Inferior parietal cortex (tissue), 1 donor: ENCODE data around the gene SH3RF3.
A peak's percentile ranks its signal among the peaks of the same experiment; 100 is the strongest.
"Not testable (repeated sequence)": the region's sequence is repeated elsewhere in the genome, so short reads cannot be mapped to it uniquely, and the experiment has no call there.

Experiments
- DNase-seq: peaks from one replicate; pipeline ENCODE4 v3.0.0-alpha.2; 2016; ENCODE audit errors: extremely low spot score

SH3RF3 gene

GRCh38 chr2:109523536-109524361 is 394.7 kb downstream of the SH3RF3 start:
- DNase-seq = no peak

- no peak for DNase-seq
These were observed 396.8 kb downstream of the SH3RF3 start for GRCh38 chr2:109525836-109526235.

- DNase-seq = no peak
These were observed 397.5 kb downstream of the SH3RF3 start for GRCh38 chr2:109526442-109526970.

DNA sequence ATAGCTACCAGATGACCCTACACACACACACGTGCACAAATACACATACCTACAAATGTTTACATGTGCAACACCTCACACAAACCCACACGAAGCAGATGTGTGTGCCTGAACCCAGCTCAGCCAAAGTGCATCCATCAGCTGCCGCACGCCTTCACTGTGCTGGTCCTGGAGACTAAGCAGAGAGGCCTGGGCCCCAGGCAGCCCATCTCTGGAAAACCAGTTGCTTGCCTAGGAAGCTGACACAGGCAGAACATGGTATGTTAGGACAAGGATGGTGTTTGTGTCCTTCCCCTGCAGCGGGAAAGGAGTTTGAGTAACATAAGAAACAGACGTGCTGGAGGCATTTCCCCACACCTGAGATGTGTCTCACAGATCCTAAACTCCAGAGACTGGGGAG is 398.1 kb downstream of the SH3RF3 start:
- DNase-seq = no peak

DNA sequence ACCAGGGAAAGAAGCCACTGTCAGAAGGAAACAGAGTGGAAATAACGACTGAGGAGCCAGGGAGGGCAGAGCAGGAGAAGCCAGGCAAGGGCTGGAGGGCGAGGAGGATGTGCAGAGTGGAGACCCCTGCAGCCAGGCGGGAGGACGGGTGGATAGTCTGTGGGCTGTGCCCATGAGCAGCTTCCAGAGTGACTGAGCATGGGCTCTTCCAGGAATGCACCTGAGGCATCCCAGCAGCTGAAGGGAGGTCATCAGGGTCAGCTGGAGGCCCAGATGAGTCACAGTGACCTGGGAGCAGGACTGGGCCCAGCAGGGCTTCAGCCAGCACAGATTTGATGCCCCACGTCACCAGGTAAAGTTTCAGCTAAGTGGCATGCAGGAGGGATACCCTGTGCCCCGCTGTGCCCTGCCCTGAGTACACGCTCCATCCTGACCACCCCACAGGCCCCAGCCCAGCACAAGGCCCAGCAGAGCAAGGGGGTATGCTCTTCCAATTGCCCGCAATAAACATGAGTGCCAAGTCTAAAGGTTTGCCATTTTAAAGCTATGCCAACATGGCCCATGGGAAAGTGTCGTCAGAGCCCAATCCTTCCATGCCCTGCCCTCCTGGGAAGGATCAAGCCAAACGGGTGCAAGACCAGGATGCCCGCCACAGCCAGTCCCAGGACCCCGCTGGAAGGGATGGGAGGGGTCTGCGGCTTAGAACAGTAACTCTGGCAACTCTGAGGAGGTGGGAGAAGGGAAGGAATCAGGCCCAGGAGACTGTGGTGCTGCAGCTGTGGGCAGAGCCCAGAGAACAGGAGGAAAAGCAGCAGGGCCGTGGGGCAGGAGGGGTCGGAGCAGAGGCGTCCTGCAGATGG is 399.1 kb downstream of the SH3RF3 start:
- DNase-seq = no peak

- no peak for DNase-seq
These were observed 400.0 kb downstream of the SH3RF3 start for GRCh38 chr2:109528811-109529501.

DNA sequence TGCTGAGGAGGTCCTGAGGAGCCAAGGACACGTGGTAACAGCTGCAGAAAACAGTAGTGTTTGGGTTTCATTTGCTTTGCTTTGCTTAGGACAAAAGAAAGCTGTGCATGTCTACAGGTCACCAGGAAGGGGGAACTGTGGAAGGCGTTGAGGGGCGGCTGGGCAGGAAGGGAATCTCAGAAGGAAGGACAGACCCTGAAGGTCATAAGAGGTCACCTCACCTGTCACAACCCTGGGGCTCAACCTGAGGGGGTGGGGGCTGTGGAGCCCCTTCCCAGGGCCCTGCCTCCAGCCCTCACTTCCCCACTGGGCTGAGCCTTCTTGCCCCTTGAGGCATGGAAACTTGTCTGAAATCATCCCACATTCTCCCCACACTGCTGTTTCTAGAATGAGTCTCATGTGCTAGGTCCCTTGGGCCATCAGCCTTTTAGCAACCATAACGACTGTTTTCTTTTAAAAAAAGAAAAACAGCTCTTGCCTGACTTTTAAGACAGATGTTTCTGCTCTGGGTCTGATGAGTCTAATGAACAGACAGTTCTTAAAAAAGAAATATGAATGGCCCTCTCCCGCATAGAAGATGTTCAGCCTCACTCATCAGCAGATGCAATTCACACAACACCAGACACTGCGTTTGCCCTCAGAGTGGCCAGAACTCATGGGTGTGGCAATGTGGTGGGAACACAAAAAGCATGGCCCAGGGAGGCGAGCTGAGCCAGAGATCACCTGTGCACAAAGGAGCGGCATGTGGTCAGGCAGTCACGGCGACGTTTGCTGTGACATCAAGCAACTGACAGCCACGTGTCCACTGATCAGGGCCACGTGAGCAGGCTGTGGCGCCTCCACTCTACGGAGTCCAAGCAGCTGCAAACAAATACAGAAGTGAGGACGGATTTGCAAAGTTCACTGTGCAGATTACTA is 400.8 kb downstream of the SH3RF3 start:
- no peak for DNase-seq

DNA sequence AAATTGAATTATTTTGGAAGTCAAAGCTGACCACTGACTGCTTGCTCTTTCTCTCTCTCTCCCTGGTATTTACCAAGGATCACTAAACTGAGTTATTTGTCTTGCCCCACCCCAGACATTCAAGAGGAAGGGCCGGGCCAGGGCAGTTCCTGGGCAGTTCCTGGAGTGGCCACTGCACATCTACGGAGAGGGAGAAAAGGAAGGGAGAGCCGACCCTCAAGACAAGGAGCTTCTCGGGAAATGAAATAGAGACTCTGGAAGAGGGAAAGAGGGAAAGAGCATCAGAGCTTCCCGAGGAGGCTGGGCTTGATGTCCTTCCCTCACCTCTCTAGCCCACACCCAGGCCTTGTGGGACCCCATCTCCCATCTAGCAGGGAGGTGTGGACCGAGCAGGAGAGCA is 401.7 kb downstream of the SH3RF3 start:
- DNase-seq = no peak

GRCh38 chr2:109531221-109531620 is 402.2 kb downstream of the SH3RF3 start:
- DNase-seq = no peak

DNA sequence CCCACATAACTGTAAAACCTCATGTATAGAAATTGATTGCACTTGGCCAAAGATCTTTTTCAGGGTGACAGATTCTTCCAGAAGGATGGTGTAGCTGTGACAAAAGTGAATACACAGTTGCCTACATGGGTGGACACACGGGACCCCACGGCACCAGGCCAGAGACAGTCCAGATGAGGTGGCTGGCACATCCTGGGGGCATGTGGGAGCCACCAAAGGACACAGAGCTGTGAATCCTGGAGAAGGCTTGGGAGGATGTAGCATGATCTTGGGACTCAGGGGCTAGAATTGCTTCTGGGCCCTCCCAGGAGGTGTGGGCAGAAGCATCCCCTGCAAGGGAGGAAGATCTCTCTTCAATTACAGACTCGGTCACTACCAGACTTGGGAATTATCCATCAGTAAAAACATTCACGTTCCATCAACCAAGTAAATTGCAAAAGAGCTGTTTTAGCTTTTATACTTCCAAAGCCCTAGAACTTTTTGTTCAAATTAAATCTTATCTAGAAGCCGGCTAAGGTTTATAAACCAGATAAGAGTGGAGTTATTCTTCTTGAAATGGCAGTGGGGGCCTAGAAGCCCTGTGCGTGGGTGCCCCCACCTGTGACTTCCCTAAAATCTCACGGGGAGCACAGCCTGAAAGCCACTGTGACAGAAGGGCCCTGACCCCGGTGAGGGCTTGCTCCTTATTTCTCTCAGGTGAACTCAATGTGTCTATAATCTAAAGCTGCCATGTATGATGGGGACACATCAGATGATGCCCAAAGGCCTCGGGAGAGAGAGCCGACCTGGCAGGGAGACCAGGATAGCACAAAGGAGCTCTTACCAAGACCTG is 403.1 kb downstream of the SH3RF3 start:
- DNase-seq = no peak

- DNase-seq = no peak
These were observed 403.7 kb downstream of the SH3RF3 start for GRCh38 chr2:109532728-109533076.

DNA sequence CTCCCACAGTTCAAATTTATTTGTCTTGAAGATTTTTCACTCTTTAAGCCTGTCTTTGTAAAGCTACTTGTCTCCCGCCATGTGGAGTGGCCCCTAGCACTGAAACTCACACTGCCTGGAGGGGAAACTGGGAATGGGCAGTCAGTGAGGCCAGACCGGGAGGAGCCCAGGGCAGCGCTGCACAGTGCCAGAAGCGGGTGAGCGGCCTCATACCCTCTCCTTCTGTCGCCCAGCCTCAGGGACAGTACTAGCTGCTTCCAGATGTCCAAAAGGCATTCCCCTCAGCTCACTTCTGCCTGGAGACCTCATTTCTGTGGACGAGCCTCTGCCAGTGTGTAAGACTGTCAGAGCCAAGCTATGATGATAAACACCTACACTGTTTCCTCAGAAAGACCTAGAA is 404.8 kb downstream of the SH3RF3 start:
- no peak for DNase-seq

GRCh38 chr2:109535217-109535946 is 406.4 kb downstream of the SH3RF3 start:
- DNase-seq = no peak

- DNase-seq = not testable (repeated sequence)
These were observed 407.6 kb downstream of the SH3RF3 start for GRCh38 chr2:109536556-109536955.

DNA sequence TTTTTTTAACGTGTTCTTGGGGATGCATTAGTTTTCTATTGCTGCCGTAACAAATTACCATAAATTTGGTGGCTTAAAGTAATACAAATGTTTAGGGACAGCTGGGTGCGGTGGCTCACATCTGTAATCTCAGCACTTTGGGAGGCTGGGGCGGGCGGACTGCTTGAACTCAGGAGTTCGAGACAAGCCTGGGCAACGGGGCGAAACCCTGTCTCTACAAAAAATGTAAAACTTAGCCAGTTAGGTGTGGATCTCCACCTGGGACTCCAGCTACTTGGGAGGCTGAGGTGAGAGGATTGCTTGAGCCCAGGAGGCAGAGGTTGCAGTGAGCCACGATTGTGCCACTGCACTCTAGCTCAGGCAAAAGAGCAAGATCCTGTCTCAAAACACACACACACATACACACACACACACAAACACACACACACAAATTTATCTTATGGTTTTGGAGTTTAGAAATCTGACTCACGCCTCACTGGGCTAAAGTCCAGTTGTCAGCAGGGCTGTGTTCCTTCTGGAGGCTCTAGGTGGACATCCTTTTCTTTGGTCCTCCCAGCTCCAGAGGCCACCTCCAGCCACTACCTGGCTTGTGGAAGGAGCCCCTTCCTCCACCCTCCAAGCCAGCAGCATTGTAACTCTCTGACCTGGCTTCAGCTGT is 408.7 kb downstream of the SH3RF3 start:
- no peak for DNase-seq

DNA sequence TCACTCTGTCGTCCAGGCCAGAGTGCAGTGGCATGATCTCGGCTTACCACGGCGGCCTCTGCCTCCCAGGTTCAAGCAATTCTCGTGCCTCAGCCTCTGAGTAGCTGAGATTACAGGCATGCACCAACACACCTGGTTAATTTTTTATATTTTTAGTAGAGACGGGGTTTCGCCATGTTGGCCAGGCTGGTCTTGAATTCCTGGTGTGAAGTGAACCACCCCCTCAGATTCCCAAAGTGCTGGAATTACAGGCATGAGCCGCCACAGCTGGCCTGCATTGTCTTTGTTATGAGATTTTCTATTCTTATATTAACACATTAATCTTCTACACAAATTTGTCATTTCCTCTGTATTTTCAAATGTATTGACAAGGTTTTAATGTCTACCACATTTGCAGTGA is 409.5 kb downstream of the SH3RF3 start:
- DNase-seq = no peak

GRCh38 chr2:109542384-109542783 is 413.4 kb downstream of the SH3RF3 start:
- no peak for DNase-seq

DNA sequence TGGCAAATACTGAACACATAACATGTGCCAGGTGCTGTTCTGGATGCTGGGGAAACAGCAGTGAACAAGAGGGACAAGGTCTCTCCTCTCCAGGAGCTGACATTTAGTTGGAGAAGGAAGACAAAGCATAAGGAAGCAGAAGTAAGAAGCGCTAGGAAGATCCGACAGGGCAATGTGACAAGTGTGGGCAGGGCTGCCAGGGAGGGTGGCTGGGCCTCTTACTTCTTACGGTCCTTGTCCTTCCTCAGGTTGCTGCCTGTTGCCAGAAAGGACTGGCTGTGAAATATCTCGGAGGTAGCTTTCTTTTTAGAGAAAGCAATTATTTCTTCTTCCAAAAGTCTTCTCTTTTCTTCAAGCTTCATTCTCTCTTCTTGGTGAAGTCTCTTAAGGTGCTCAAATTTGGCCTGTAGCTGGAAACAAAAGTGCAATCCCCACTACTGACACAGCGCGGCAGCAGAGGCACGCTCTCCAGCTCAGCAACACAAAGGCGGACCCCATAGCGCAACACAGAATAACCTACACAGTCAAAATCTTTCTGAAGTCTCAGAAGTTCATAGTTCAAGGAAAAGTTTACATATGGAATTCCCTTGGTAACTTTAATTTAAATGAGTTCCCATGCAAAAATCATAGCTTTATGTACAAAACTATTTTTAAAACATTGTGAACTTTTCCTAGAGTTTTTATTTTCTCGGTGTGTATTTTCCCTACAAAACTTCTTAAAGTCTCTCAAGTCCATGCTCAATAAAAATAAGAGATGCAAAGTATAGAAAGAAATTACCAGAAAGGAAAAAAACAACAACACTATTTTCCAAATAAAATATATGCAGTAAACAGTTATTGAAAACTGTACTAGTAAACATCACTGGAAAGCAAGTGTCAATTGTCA is 417.1 kb downstream of the SH3RF3 start:
- DNase-seq = peak; percentile 83
